Effector memory CD4-positive, alpha-beta T cell (primary cell): ENCODE data around the gene SLC25A18.
A peak's percentile ranks its signal among the peaks of the same experiment; 100 is the strongest.
"Not testable (repeated sequence)": the region's sequence is repeated elsewhere in the genome, so short reads cannot be mapped to it uniquely, and the experiment has no call there.

Experiments used
- DNase-seq, 3 donors: peaks; one replicate each; pipeline ENCODE4 v3.0.0-alpha.2; 2020
- H3K27ac ChIP-seq: 2 replicates; pipeline ENCODE4 v1.7.0; 2013; ENCODE audit warnings: mild to moderate bottlenecking, low read length, moderate library complexity; ENCODE audit not compliant: insufficient read depth, poor library complexity, severe bottlenecking
- H3K27me3 ChIP-seq: replicated peaks from 2 replicates; pipeline ENCODE4 v1.7.0; 2013; ENCODE audit warnings: mild to moderate bottlenecking, low read length; ENCODE audit not compliant: insufficient read depth, control insufficient read depth, poor library complexity, severe bottlenecking
- H3K36me3 ChIP-seq: 2 replicates; pipeline ENCODE4 v1.7.0; 2013; ENCODE audit warnings: mild to moderate bottlenecking, low read length, moderate library complexity; ENCODE audit not compliant: control insufficient read depth, insufficient read depth
- H3K4me1 ChIP-seq: 2 replicates; pipeline ENCODE4 v1.7.0; 2013; ENCODE audit warnings: low read length, mild to moderate bottlenecking; ENCODE audit not compliant: control insufficient read depth, insufficient read depth, poor library complexity, severe bottlenecking
- H3K4me3 ChIP-seq: 2 replicates; pipeline ENCODE4 v1.7.0; 2013; ENCODE audit warnings: low read length, low read depth, mild to moderate bottlenecking; ENCODE audit not compliant: insufficient read depth, poor library complexity, severe bottlenecking
- H3K9me3 ChIP-seq: 2 replicates; pipeline ENCODE4 v1.7.0; 2013; ENCODE audit warnings: mild to moderate bottlenecking, low read length, moderate library complexity; ENCODE audit not compliant: control insufficient read depth

Gene SLC25A18

GRCh38 chr22:17629641-17630040 is 66.3 kb downstream of the SLC25A18 start:
- Histone ChIP-seq H3K27me3 (no peaks in the 10 kb centered on the region), H3K4me3 (no peak overlapping the region), H3K27ac (no peak overlapping the region), H3K4me1 (peaks cover 7% of the 10 kb centered on the region), H3K36me3 (no peaks in the 10 kb centered on the region), H3K9me3 (no peaks in the 10 kb centered on the region)
- DNase-seq, result no peak

DNA sequence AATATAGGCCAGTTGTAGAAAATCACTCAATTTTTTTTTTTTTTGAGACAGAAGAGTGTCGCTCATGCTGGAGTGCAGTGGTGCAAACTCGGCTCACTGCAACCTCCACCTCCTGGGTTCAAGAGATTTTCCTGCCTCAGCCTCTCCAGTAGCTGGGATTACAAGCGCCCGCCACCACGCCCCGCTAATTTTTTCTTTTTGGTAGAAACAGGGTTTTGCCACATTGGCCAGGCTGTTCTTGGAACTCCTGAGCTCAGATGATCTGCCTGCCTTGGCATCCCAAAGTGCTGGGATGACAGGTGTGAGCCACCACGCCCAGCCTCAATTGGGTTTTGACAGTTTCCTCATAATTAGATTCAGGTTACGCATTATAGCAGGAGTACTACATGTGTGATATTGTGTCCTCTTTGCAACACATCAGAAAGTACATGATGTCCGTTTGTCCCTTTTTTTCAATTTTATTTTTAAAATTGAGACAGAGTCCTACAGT is 67.8 kb downstream of the SLC25A18 start:
- Histone ChIP-seq H3K4me1 (peaks cover 7% of the 10 kb centered on the region), H3K27me3 (no peaks in the 10 kb centered on the region), H3K36me3 (no peaks in the 10 kb centered on the region), H3K27ac (no peak overlapping the region), H3K4me3 (no peak overlapping the region), H3K9me3 (no peaks in the 10 kb centered on the region)
- no peak for DNase-seq

DNA sequence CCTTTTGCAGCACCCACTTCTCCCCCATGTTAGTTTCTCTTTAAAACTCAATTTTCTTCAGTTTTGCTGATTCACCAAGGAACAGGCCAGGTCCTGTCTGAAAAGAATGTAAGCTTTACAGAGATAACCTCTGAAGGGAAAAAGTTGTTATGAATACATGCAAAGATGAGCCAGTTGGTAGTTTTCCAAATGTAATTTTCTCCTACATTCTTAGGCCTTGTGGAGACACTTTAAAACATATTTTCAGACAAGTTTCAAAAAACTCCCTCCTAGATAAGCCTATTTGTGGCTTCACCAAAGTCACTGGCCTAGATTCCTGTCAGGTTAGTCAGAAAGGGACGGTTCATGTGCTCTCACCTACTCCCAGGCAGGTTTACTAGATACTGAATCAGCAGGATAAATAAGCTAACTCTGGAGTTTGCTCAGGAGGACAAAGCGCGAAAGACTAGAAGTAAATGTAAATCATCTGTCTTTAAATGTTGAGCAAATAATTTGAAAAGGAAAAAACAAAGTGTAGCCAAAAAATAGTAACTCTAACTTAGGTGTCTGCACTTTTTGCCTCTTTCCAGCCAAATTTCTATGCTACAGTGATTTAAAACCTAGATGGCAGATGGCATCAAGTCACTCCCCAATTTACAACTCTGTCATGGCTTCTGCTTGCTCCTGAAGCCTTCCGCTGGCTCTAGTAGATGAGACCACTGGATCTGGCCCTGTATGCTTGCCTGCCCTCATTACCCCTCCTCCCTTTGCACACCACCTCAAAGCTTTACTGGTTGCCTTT is 70.1 kb downstream of the SLC25A18 start:
- Histone ChIP-seq H3K27me3 (no peaks in the 10 kb centered on the region), H3K27ac (no peak overlapping the region), H3K9me3 (no peaks in the 10 kb centered on the region), H3K4me1 (peaks cover 8% of the 10 kb centered on the region), H3K36me3 (no peaks in the 10 kb centered on the region), H3K4me3 (no peak overlapping the region)
- no peak for DNase-seq

DNA sequence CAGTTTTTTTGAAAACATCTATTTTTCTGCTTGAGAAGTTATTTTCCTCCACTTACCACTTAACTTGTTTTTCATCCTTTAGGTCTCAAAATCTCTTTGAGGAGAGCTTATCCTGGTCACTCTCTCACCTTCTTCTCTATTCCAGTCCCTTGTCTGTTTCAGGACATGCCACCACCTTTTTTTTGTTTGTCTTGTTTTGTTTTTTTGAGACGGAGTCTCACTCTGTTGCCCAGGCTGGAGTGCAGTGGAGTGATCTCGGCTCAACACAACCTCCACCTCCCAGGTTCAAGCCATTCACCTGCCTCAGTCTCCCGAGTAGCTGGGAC is 70.7 kb downstream of the SLC25A18 start:
- Histone ChIP-seq H3K36me3 (no peaks in the 10 kb centered on the region), H3K27ac (no peak overlapping the region), H3K4me3 (no peak overlapping the region), H3K9me3 (no peaks in the 10 kb centered on the region), H3K27me3 (no peaks in the 10 kb centered on the region), H3K4me1 (peaks cover 8% of the 10 kb centered on the region)
- DNase-seq, result no peak

DNA sequence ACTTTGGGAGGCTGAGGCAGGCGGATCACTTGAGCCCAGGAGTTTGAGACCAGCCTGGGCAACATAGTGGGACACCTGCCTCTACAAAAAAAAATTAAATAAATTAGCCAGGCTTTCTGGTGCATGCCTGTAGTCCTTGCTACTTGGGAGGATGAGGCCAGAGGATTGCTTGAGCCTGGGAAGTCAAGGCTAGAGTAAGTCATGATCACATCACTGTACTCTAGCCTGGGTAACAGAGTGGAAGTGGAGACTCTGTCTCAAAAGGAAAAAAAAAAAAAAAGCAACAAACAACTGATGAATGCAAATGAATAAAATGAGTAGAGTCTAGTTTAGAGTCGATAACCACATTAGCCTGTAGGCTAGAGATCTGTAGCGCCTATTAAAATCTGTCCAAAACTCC is 71.4 kb downstream of the SLC25A18 start:
- Histone ChIP-seq H3K9me3 (no peaks in the 10 kb centered on the region), H3K4me3 (no peak overlapping the region), H3K27me3 (no peaks in the 10 kb centered on the region), H3K4me1 (peaks cover 11% of the 10 kb centered on the region), H3K27ac (no peak overlapping the region), H3K36me3 (no peaks in the 10 kb centered on the region)
- no peak for DNase-seq

DNA sequence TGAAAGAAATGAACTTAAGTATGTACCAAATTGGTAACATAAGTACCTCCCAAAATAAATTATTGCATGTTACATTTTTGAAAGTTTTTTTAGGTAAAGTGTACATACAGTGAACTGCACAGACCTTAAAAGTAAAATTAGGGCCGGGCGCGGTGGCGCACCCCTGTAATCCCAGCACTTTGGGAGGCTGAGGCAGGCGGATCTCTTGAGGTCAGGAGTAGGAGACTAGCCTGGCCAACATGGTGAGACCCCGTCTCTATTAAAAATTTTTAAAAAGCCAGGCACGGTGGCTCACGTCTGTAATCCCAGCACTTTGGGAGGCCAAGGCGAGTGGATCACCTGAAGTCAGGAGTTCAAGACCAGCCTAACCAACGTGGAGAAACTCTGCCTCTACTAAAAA is 73.6 kb downstream of the SLC25A18 start:
- H3K27me3 ChIP-seq, H3K27ac ChIP-seq: not testable (repeated sequence)

GRCh38 chr22:17637490-17638181 is 74.3 kb downstream of the SLC25A18 start:
- DNase-seq, result no peak
- H3K4me3 ChIP-seq, result peak overlapping the region; percentile 79

More for the DNA sequence above, 73.6 kb downstream of the SLC25A18 start:
- H3K9me3 ChIP-seq, H3K36me3 ChIP-seq, DNase-seq, H3K4me3 ChIP-seq: not testable (repeated sequence)
- peaks cover 13% of the 10 kb centered on the region for H3K4me1 ChIP-seq

GRCh38 chr22:17638182-17638431 is 74.8 kb downstream of the SLC25A18 start:
- H3K4me1 ChIP-seq, result peaks cover 13% of the 10 kb centered on the region
- H3K27ac ChIP-seq, result peak overlapping the region; percentile 97
- H3K9me3 ChIP-seq, result no peaks in the 10 kb centered on the region
- no peaks in the 10 kb centered on the region for H3K27me3 ChIP-seq
- H3K36me3 ChIP-seq, result no peaks in the 10 kb centered on the region
- peak overlapping the region; percentile 79 for H3K4me3 ChIP-seq
- DNase-seq, result no peak

More at GRCh38 chr22:17637490-17638181, 74.3 kb downstream of the SLC25A18 start:
- no peaks in the 10 kb centered on the region for H3K36me3 ChIP-seq
- peaks cover 13% of the 10 kb centered on the region for H3K4me1 ChIP-seq
- H3K9me3 ChIP-seq, result no peaks in the 10 kb centered on the region
- H3K27ac ChIP-seq, result peak overlapping the region; percentile 97
- no peaks in the 10 kb centered on the region for H3K27me3 ChIP-seq

DNA sequence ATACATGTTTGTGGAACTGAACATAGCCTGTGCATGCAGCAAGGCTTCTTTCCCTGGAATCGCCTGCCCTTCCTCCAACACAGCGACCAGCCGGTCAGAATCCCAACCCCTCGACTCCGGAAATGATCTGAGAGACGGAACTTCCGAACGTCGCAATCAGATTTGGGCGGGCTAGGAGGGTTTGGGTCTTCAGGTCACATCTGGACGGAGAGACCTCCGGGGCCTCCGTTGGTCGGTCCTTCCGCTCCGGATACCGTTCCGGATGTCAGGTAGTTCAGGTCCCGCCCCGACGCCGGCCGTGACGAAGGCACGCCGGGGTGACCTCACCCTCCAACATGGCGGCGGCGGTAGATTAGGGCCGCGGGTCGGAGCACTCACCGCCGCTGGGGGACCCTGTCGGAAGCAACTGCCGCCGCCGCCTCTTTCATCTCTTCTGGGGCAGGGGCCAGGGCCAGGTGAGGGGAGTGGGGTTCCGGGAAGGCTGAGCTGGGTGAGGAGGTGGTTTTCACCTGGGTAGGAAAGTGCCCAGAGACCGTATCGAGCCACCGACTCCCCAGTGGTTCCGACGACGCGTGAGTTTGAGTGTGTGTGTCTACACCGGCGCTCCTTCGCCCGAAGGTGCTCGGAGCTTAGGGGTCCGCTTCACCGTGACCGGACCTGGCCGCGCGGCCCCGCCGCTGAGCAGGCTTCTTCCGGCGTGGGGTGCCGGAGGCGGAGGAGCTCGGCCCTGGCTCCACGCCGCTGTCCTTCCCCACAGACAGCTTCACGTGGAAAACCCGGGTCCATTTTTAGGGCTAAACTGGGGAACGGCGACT is 75.3 kb downstream of the SLC25A18 start, which contains the start of gene BCL2L13:
TSS of gene BCL2L13 (plus strand) at position 326 of the 815 bp plus-strand sequence. CDS start 16,955 bp downstream, outside the sequence.
- Histone ChIP-seq H3K27me3 (no peaks in the 10 kb centered on the region), H3K4me3 (peak within 1 kb of the TSS; percentile 79), H3K4me1 (peaks cover 13% of the 10 kb centered on the region), H3K27ac (peak within 1 kb of the TSS; percentile 97), H3K9me3 (no peaks in the 10 kb centered on the region), H3K36me3 (no peaks in the 10 kb centered on the region)
- DNase-seq, result peak; percentile 76 to 84 (median 76)
